ENCODE results near the gene KIAA0586.
"Not testable (repeated sequence)": the region's sequence is repeated elsewhere in the genome, so short reads cannot be mapped to it uniquely, and the experiment has no call there.

KIAA0586 gene

GRCh38 chr14:58501214-58501816 lies 73.8 kb downstream of the KIAA0586 start:
- no peaks in the 10 kb centered on the region for H3K9me3 ChIP-seq (ENCODE audit: control insufficient read depth, low read depth, low read length)
- H3K36me3 ChIP-seq (ENCODE audit: control insufficient read depth, low read depth, low read length) = no peaks in the 10 kb centered on the region
- H3K9ac ChIP-seq (ENCODE audit: low read length) = no peak overlapping the region
- H3K4me3 ChIP-seq (ENCODE audit: low read length) = no peak overlapping the region
- H3K27ac ChIP-seq (ENCODE audit: low read length) = no peak overlapping the region
- H3K27me3 ChIP-seq (ENCODE audit: control insufficient read depth, insufficient read depth, low read length) = no peaks in the 10 kb centered on the region
- H3K4me1 ChIP-seq (ENCODE audit: control insufficient read depth, low read depth, low read length) = no peaks in the 10 kb centered on the region

- no peaks in the 10 kb centered on the region for H3K9me3 ChIP-seq (ENCODE audit: control insufficient read depth, low read depth, low read length)
- no peak overlapping the region for H3K9ac ChIP-seq (ENCODE audit: low read length)
- no peaks in the 10 kb centered on the region for H3K4me1 ChIP-seq (ENCODE audit: control insufficient read depth, low read depth, low read length)
- H3K36me3 ChIP-seq (ENCODE audit: control insufficient read depth, low read depth, low read length) = no peaks in the 10 kb centered on the region
- H3K4me3 ChIP-seq (ENCODE audit: low read length) = no peak overlapping the region
- H3K27ac ChIP-seq (ENCODE audit: low read length) = no peak overlapping the region
- H3K27me3 ChIP-seq (ENCODE audit: control insufficient read depth, insufficient read depth, low read length) = no peaks in the 10 kb centered on the region
Measured at GRCh38 chr14:58513272-58513671, 85.8 kb downstream of the KIAA0586 start.

GRCh38 chr14:58517592-58517991 lies 90.1 kb downstream of the KIAA0586 start:
- Histone ChIP-seq H3K9ac (ENCODE audit: low read length) (no peak overlapping the region), H3K4me1 (ENCODE audit: control insufficient read depth, low read depth, low read length) (no peaks in the 10 kb centered on the region), H3K27ac (ENCODE audit: low read length) (no peak overlapping the region), H3K27me3 (ENCODE audit: control insufficient read depth, insufficient read depth, low read length) (no peaks in the 10 kb centered on the region), H3K9me3 (ENCODE audit: control insufficient read depth, low read depth, low read length) (no peaks in the 10 kb centered on the region), H3K4me3 (ENCODE audit: low read length) (no peak overlapping the region), H3K36me3 (ENCODE audit: control insufficient read depth, low read depth, low read length) (no peaks in the 10 kb centered on the region)

GRCh38 chr14:58525691-58526090 lies 98.2 kb downstream of the KIAA0586 start:
- H3K36me3 ChIP-seq (ENCODE audit: control insufficient read depth, low read depth, low read length); H3K9me3 ChIP-seq (ENCODE audit: control insufficient read depth, low read depth, low read length): not testable (repeated sequence)

GRCh38 chr14:58533446-58533845 lies 105.9 kb downstream of the KIAA0586 start:
- H3K27me3 ChIP-seq (ENCODE audit: control insufficient read depth, insufficient read depth, low read length) = no peaks in the 10 kb centered on the region
- H3K36me3 ChIP-seq (ENCODE audit: control insufficient read depth, low read depth, low read length) = no peaks in the 10 kb centered on the region
- no peak overlapping the region for H3K4me3 ChIP-seq (ENCODE audit: low read length)
- H3K9ac ChIP-seq (ENCODE audit: low read length) = no peak overlapping the region
- no peaks in the 10 kb centered on the region for H3K9me3 ChIP-seq (ENCODE audit: control insufficient read depth, low read depth, low read length)
- H3K27ac ChIP-seq (ENCODE audit: low read length) = no peak overlapping the region
- no peaks in the 10 kb centered on the region for H3K4me1 ChIP-seq (ENCODE audit: control insufficient read depth, low read depth, low read length)

More at GRCh38 chr14:58525691-58526090, 98.2 kb downstream of the KIAA0586 start:
- not testable (repeated sequence) for H3K27ac ChIP-seq (ENCODE audit: low read length); H3K9ac ChIP-seq (ENCODE audit: low read length); H3K27me3 ChIP-seq (ENCODE audit: control insufficient read depth, insufficient read depth, low read length); H3K4me1 ChIP-seq (ENCODE audit: control insufficient read depth, low read depth, low read length); H3K4me3 ChIP-seq (ENCODE audit: low read length)

- Histone ChIP-seq H3K27ac (ENCODE audit: low read length) (no peak overlapping the region), H3K9me3 (ENCODE audit: control insufficient read depth, low read depth, low read length) (no peaks in the 10 kb centered on the region), H3K27me3 (ENCODE audit: control insufficient read depth, insufficient read depth, low read length) (no peaks in the 10 kb centered on the region), H3K4me3 (ENCODE audit: low read length) (no peak overlapping the region), H3K9ac (ENCODE audit: low read length) (no peak overlapping the region), H3K4me1 (ENCODE audit: control insufficient read depth, low read depth, low read length) (no peaks in the 10 kb centered on the region), H3K36me3 (ENCODE audit: control insufficient read depth, low read depth, low read length) (no peaks in the 10 kb centered on the region)
Measured at GRCh38 chr14:58535044-58535443, 107.5 kb downstream of the KIAA0586 start.

- Histone ChIP-seq H3K36me3 (ENCODE audit: control insufficient read depth, low read depth, low read length) (no peaks in the 10 kb centered on the region), H3K27ac (ENCODE audit: low read length) (no peak overlapping the region), H3K9me3 (ENCODE audit: control insufficient read depth, low read depth, low read length) (no peaks in the 10 kb centered on the region), H3K9ac (ENCODE audit: low read length) (no peak overlapping the region), H3K4me3 (ENCODE audit: low read length) (no peak overlapping the region), H3K27me3 (ENCODE audit: control insufficient read depth, insufficient read depth, low read length) (no peaks in the 10 kb centered on the region), H3K4me1 (ENCODE audit: control insufficient read depth, low read depth, low read length) (no peaks in the 10 kb centered on the region)
Measured at GRCh38 chr14:58537004-58537403, 109.5 kb downstream of the KIAA0586 start.

- no peak overlapping the region for H3K9ac ChIP-seq (ENCODE audit: low read length)
- H3K9me3 ChIP-seq (ENCODE audit: control insufficient read depth, low read depth, low read length) = no peaks in the 10 kb centered on the region
- H3K36me3 ChIP-seq (ENCODE audit: control insufficient read depth, low read depth, low read length) = no peaks in the 10 kb centered on the region
- no peaks in the 10 kb centered on the region for H3K4me1 ChIP-seq (ENCODE audit: control insufficient read depth, low read depth, low read length)
- no peak overlapping the region for H3K4me3 ChIP-seq (ENCODE audit: low read length)
- H3K27me3 ChIP-seq (ENCODE audit: control insufficient read depth, insufficient read depth, low read length) = no peaks in the 10 kb centered on the region
- no peak overlapping the region for H3K27ac ChIP-seq (ENCODE audit: low read length)
Measured at GRCh38 chr14:58540749-58541632, 113.5 kb downstream of the KIAA0586 start.

- Histone ChIP-seq H3K27me3 (ENCODE audit: control insufficient read depth, insufficient read depth, low read length) (no peaks in the 10 kb centered on the region), H3K4me1 (ENCODE audit: control insufficient read depth, low read depth, low read length) (no peaks in the 10 kb centered on the region), H3K9ac (ENCODE audit: low read length) (no peak overlapping the region), H3K36me3 (ENCODE audit: control insufficient read depth, low read depth, low read length) (no peaks in the 10 kb centered on the region), H3K9me3 (ENCODE audit: control insufficient read depth, low read depth, low read length) (no peaks in the 10 kb centered on the region), H3K4me3 (ENCODE audit: low read length) (no peak overlapping the region), H3K27ac (ENCODE audit: low read length) (no peak overlapping the region)
Measured at GRCh38 chr14:58541633-58542022, 114.1 kb downstream of the KIAA0586 start.

- Histone ChIP-seq H3K4me3 (ENCODE audit: low read length) (no peak overlapping the region), H3K27ac (ENCODE audit: low read length) (no peak overlapping the region), H3K9ac (ENCODE audit: low read length) (no peak overlapping the region), H3K36me3 (ENCODE audit: control insufficient read depth, low read depth, low read length) (no peaks in the 10 kb centered on the region), H3K27me3 (ENCODE audit: control insufficient read depth, insufficient read depth, low read length) (no peaks in the 10 kb centered on the region), H3K9me3 (ENCODE audit: control insufficient read depth, low read depth, low read length) (no peaks in the 10 kb centered on the region), H3K4me1 (ENCODE audit: control insufficient read depth, low read depth, low read length) (no peaks in the 10 kb centered on the region)
Measured at GRCh38 chr14:58543253-58543652, 115.7 kb downstream of the KIAA0586 start.

- H3K27me3 ChIP-seq (ENCODE audit: control insufficient read depth, insufficient read depth, low read length) = no peaks in the 10 kb centered on the region
- no peaks in the 10 kb centered on the region for H3K4me1 ChIP-seq (ENCODE audit: control insufficient read depth, low read depth, low read length)
- H3K27ac ChIP-seq (ENCODE audit: low read length) = no peak overlapping the region
- H3K9ac ChIP-seq (ENCODE audit: low read length) = no peak overlapping the region
- H3K4me3 ChIP-seq (ENCODE audit: low read length) = no peak overlapping the region
- H3K9me3 ChIP-seq (ENCODE audit: control insufficient read depth, low read depth, low read length) = no peaks in the 10 kb centered on the region
- H3K36me3 ChIP-seq (ENCODE audit: control insufficient read depth, low read depth, low read length) = no peaks in the 10 kb centered on the region
Measured at GRCh38 chr14:58547649-58548048, 120.1 kb downstream of the KIAA0586 start.
